ENCODE data around the gene LRP5. TPM values are rescaled to one million over a fixed set of nuclear protein-coding genes. Genes with fewer than 3 reads are reported as not detected.

The LRP5 gene
- total and polyA plus RNA-seq, 9 of the 15 experiments (the other 6 are each of a cell fraction or from before 2014, with no cell fraction given) = 0.48 to 44.2 (median 13.5) TPM

- TF ChIP-seq TEAD2 (tag; IDR thresholded peaks at IDR 0.05) (no peak), TBP (optimal IDR thresholded peaks at IDR 0.05; ENCODE audit: low read depth, low read length) (no peak), HMG20A (CRISPR knock-in tag; conservative IDR thresholded peaks at IDR 0.05) (no peak), SMAD4 (CRISPR knock-in tag; conservative IDR thresholded peaks at IDR 0.05) (no peak), TGIF2 (CRISPR knock-in tag; IDR thresholded peaks at IDR 0.05) (no peak), ZBTB17 (CRISPR knock-in tag; IDR thresholded peaks at IDR 0.05) (no peak; the same call in 1 of the 2 replicates), FOXM1 (IDR thresholded peaks at IDR 0.05; ENCODE audit: low read depth) (no peak), FOXM1 (CRISPR knock-in tag; IDR thresholded peaks at IDR 0.05; ENCODE audit: low read depth) (no peak), ZNF77 (CRISPR knock-in tag; IDR thresholded peaks at IDR 0.05) (no peak), SAP30 (IDR thresholded peaks at IDR 0.05; ENCODE audit: borderline replicate concordance, insufficient read depth, low read depth, low read length, poor library complexity, severe bottlenecking) (no peak), NR2C2 (CRISPR knock-in tag; IDR thresholded peaks at IDR 0.05) (no peak), NR2C2 (tag; IDR thresholded peaks at IDR 0.05) (peak; percentile 66; the same call in 1 of the 2 replicates), AFF4 (CRISPR knock-in tag; IDR thresholded peaks at IDR 0.05) (no peak), CTCF (IDR thresholded peaks at IDR 0.05 in 2 of 3, conservative IDR thresholded peaks at IDR 0.05 in 1 of 3; ENCODE audit: insufficient read depth in 2 of 3, low read depth in 1 of 3, low read length in 3 of 3) (no peak)
- TF ChIP-seq, protein P1, sequence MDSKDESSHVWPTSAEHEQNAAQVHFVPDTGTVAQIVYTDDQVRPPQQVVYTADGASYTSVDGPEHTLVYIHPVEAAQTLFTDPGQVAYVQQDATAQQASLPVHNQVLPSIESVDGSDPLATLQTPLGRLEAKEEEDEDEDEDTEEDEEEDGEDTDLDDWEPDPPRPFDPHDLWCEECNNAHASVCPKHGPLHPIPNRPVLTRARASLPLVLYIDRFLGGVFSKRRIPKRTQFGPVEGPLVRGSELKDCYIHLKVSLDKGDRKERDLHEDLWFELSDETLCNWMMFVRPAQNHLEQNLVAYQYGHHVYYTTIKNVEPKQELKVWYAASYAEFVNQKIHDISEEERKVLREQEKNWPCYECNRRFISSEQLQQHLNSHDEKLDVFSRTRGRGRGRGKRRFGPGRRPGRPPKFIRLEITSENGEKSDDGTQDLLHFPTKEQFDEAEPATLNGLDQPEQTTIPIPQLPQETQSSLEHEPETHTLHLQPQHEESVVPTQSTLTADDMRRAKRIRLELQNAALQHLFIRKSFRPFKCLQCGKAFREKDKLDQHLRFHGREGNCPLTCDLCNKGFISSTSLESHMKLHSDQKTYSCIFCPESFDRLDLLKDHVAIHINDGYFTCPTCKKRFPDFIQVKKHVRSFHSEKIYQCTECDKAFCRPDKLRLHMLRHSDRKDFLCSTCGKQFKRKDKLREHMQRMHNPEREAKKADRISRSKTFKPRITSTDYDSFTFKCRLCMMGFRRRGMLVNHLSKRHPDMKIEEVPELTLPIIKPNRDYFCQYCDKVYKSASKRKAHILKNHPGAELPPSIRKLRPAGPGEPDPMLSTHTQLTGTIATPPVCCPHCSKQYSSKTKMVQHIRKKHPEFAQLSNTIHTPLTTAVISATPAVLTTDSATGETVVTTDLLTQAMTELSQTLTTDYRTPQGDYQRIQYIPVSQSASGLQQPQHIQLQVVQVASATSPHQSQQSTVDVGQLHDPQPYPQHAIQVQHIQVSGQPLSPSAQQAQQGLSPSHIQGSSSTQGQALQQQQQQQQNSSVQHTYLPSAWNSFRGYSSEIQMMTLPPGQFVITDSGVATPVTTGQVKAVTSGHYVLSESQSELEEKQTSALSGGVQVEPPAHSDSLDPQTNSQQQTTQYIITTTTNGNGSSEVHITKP (IDR thresholded peaks at IDR 0.05; ENCODE audit: partially characterized antibody) = no peak
- TF ChIP-seq, protein P2, sequence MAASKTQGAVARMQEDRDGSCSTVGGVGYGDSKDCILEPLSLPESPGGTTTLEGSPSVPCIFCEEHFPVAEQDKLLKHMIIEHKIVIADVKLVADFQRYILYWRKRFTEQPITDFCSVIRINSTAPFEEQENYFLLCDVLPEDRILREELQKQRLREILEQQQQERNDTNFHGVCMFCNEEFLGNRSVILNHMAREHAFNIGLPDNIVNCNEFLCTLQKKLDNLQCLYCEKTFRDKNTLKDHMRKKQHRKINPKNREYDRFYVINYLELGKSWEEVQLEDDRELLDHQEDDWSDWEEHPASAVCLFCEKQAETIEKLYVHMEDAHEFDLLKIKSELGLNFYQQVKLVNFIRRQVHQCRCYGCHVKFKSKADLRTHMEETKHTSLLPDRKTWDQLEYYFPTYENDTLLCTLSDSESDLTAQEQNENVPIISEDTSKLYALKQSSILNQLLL (CRISPR knock-in tag; IDR thresholded peaks at IDR 0.05; ENCODE audit: borderline replicate concordance) = no peak
Measured at GRCh38 chr11:68282141-68282860, 30.1 kb upstream of the LRP5 start (continued).

Measured in K562 (cell line).